IPS-18a (cell line): ENCODE results near the gene ADORA1.

Experiments used
- H3K27ac ChIP-seq: one replicate; pipeline ENCODE4 v1.5.1; 2013; ENCODE audit warnings: low read length
- H3K27me3 ChIP-seq: one replicate; pipeline ENCODE4 v1.6.1; 2013; ENCODE audit warnings: mild to moderate bottlenecking, low read length; ENCODE audit not compliant: control insufficient read depth, insufficient read depth
- H3K36me3 ChIP-seq: one replicate; pipeline ENCODE4 v1.6.1; 2013; ENCODE audit warnings: low read depth, low read length; ENCODE audit not compliant: control insufficient read depth
- H3K4me1 ChIP-seq: one replicate; pipeline ENCODE4 v1.6.1; 2013; ENCODE audit warnings: low read depth, low read length; ENCODE audit not compliant: control insufficient read depth
- H3K4me3 ChIP-seq: one replicate; pipeline ENCODE4 v1.5.1; 2013; ENCODE audit warnings: low read length
- H3K9ac ChIP-seq: one replicate; pipeline ENCODE4 v1.6.1; 2013; ENCODE audit warnings: mild to moderate bottlenecking, low read length, moderate library complexity
- H3K9me3 ChIP-seq: one replicate; pipeline ENCODE4 v1.6.1; 2013; ENCODE audit warnings: low read depth, low read length; ENCODE audit not compliant: control insufficient read depth

ADORA1 gene

GRCh38 chr1:203183828-203184227 is 56.3 kb downstream of the ADORA1 start:
- Histone ChIP-seq H3K4me1 (peaks cover 22% of the 10 kb centered on the region), H3K27me3 (no peaks in the 10 kb centered on the region), H3K4me3 (no peak overlapping the region), H3K9me3 (no peaks in the 10 kb centered on the region), H3K9ac (no peak overlapping the region), H3K27ac (no peak overlapping the region), H3K36me3 (no peaks in the 10 kb centered on the region)

GRCh38 chr1:203184467-203184866 is 56.9 kb downstream of the ADORA1 start:
- Histone ChIP-seq H3K27me3 (no peaks in the 10 kb centered on the region), H3K4me1 (peaks cover 22% of the 10 kb centered on the region), H3K36me3 (no peaks in the 10 kb centered on the region), H3K9ac (no peak overlapping the region), H3K4me3 (no peak overlapping the region), H3K9me3 (no peaks in the 10 kb centered on the region), H3K27ac (no peak overlapping the region)

- Histone ChIP-seq H3K4me1 (peaks cover 22% of the 10 kb centered on the region), H3K4me3 (no peak overlapping the region), H3K9me3 (no peaks in the 10 kb centered on the region), H3K27me3 (no peaks in the 10 kb centered on the region), H3K27ac (no peak overlapping the region), H3K9ac (no peak overlapping the region), H3K36me3 (no peaks in the 10 kb centered on the region)
Measured at GRCh38 chr1:203185061-203185461, 57.5 kb downstream of the ADORA1 start.

GRCh38 chr1:203185585-203185984 is 58.1 kb downstream of the ADORA1 start:
- H3K9ac ChIP-seq = no peak overlapping the region
- H3K4me1 ChIP-seq = peaks cover 22% of the 10 kb centered on the region
- no peak overlapping the region for H3K27ac ChIP-seq
- no peak overlapping the region for H3K4me3 ChIP-seq
- H3K36me3 ChIP-seq = no peaks in the 10 kb centered on the region
- no peaks in the 10 kb centered on the region for H3K9me3 ChIP-seq
- no peaks in the 10 kb centered on the region for H3K27me3 ChIP-seq

GRCh38 chr1:203186091-203186445 is 58.5 kb downstream of the ADORA1 start:
- Histone ChIP-seq H3K4me1 (peaks cover 22% of the 10 kb centered on the region), H3K4me3 (no peak overlapping the region), H3K27me3 (no peaks in the 10 kb centered on the region), H3K27ac (no peak overlapping the region), H3K9me3 (no peaks in the 10 kb centered on the region), H3K9ac (no peak overlapping the region), H3K36me3 (no peaks in the 10 kb centered on the region)

- H3K4me1 ChIP-seq = peaks cover 22% of the 10 kb centered on the region
- H3K36me3 ChIP-seq = no peaks in the 10 kb centered on the region
- no peak within 1 kb of the TSS for H3K27ac ChIP-seq
- no peak within 1 kb of the TSS for H3K9ac ChIP-seq
- H3K4me3 ChIP-seq = no peak within 1 kb of the TSS
- H3K27me3 ChIP-seq = no peaks in the 10 kb centered on the region
- H3K9me3 ChIP-seq = no peaks in the 10 kb centered on the region
Measured at GRCh38 chr1:203186446-203187303, 59.1 kb downstream of the ADORA1 start, which contains the start of gene CHI3L1. CHI3L1 (minus strand) TSS chr1:203186704; CDS start chr1:203186623, 81 bp downstream.

GRCh38 chr1:203187304-203187685 is 59.8 kb downstream of the ADORA1 start:
- Histone ChIP-seq H3K36me3 (no peaks in the 10 kb centered on the region), H3K9ac (no peak overlapping the region), H3K9me3 (no peaks in the 10 kb centered on the region), H3K4me3 (no peak overlapping the region), H3K27me3 (no peaks in the 10 kb centered on the region), H3K27ac (no peak overlapping the region), H3K4me1 (peaks cover 22% of the 10 kb centered on the region)

- Histone ChIP-seq H3K27me3 (no peaks in the 10 kb centered on the region), H3K9me3 (no peaks in the 10 kb centered on the region), H3K36me3 (no peaks in the 10 kb centered on the region), H3K27ac (no peak overlapping the region), H3K4me1 (peaks cover 22% of the 10 kb centered on the region), H3K9ac (no peak overlapping the region), H3K4me3 (no peak overlapping the region)
Measured at GRCh38 chr1:203187689-203188264, 60.3 kb downstream of the ADORA1 start.

GRCh38 chr1:203188686-203189232 is 61.2 kb downstream of the ADORA1 start:
- Histone ChIP-seq H3K9me3 (no peaks in the 10 kb centered on the region), H3K27me3 (no peaks in the 10 kb centered on the region), H3K9ac (no peak overlapping the region), H3K27ac (no peak overlapping the region), H3K4me3 (no peak overlapping the region), H3K4me1 (peaks cover 22% of the 10 kb centered on the region), H3K36me3 (no peaks in the 10 kb centered on the region)

- peaks cover 22% of the 10 kb centered on the region for H3K4me1 ChIP-seq
- no peak overlapping the region for H3K9ac ChIP-seq
- no peak overlapping the region for H3K4me3 ChIP-seq
- H3K36me3 ChIP-seq = no peaks in the 10 kb centered on the region
- no peaks in the 10 kb centered on the region for H3K27me3 ChIP-seq
- no peak overlapping the region for H3K27ac ChIP-seq
- H3K9me3 ChIP-seq = no peaks in the 10 kb centered on the region
Measured at GRCh38 chr1:203189951-203190352, 62.4 kb downstream of the ADORA1 start.

- Histone ChIP-seq H3K9me3 (no peaks in the 10 kb centered on the region), H3K4me3 (no peak overlapping the region), H3K27ac (no peak overlapping the region), H3K4me1 (peaks cover 18% of the 10 kb centered on the region), H3K9ac (no peak overlapping the region), H3K36me3 (no peaks in the 10 kb centered on the region), H3K27me3 (no peaks in the 10 kb centered on the region)
Measured at GRCh38 chr1:203190949-203191348, 63.4 kb downstream of the ADORA1 start.
